ENCODE measurements around the gene HHIPL1.

Gene HHIPL1

DNA sequence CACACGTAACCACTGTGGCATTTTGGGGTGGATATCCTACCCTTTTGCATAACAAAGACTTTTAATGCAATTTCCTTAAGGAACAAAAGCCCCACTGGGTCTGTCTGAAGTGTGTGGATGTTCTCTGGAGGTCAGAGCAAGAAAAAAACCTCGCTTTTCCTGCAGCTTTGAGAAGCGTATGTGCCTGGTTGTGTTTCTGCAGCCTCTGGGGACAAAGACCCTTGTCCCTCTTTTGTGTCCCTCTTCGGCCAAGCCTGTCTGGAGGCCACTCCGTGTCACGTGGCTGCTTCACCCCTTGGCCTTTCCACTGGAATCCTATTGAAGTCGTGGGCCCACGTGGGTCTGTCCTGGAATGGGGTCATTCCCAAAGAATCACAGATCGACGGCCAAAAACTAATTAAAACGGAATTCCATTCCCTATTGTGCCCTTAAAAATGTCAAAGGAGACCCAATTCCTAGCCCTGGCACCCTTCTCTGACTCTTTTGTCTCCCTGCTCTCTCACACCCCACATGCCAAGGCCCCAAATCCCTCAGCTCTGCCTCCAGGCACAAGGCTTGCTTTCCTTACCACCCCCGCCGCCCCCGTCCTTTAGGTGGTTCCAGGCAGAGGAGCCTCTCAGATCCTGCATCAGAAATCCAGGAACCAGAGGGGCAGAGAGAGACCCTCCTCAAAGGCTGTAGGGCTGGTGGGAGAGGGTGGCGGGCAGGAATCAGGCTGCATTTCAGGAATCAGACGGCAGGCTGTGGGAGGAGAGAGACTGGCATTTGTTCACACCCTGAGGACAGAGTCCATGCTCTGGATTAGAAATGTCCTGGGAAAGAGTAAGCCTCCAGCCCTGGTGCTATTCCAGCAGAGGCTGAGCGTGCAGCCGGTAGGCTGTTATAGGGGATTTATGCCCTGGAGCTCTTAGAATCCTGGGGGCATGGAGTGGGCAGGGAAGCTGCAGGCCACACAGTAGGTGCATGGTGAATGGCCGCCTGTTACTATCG, 26.6 kb downstream of the HHIPL1 start:
- TF ChIP-seq CTCF (IDR thresholded peaks at IDR 0.05; ENCODE audit: low read depth, low read length) (no peak), EZH2phosphoT487 (IDR thresholded peaks at IDR 0.05; ENCODE audit: low read depth) (no peak)
- Histone ChIP-seq H3K9ac (ENCODE audit: low read length) (no peak overlapping the region), H3K79me2 (ENCODE audit: low read length) (no peaks in the 10 kb centered on the region), H2AFZ (ENCODE audit: low read depth, low read length) (no peak overlapping the region), H3K36me3 (replicated peaks; ENCODE audit: low read depth, low read length) (no peaks in the 10 kb centered on the region), H3K27ac (ENCODE audit: low read length) (no peak overlapping the region), H3K27me3 (ENCODE audit: low read depth, low read length) (no peaks in the 10 kb centered on the region), H3K4me1 (ENCODE audit: low read length) (peaks cover 28% of the 10 kb centered on the region), H4K20me1 (ENCODE audit: insufficient read depth, low read length) (no peaks in the 10 kb centered on the region), H3K9me3 (ENCODE audit: insufficient read depth, low read length) (no peaks in the 10 kb centered on the region), H3K4me3 (ENCODE audit: low read length) (no peak overlapping the region), H3K4me2 (ENCODE audit: low read length) (no peak overlapping the region)

DNA sequence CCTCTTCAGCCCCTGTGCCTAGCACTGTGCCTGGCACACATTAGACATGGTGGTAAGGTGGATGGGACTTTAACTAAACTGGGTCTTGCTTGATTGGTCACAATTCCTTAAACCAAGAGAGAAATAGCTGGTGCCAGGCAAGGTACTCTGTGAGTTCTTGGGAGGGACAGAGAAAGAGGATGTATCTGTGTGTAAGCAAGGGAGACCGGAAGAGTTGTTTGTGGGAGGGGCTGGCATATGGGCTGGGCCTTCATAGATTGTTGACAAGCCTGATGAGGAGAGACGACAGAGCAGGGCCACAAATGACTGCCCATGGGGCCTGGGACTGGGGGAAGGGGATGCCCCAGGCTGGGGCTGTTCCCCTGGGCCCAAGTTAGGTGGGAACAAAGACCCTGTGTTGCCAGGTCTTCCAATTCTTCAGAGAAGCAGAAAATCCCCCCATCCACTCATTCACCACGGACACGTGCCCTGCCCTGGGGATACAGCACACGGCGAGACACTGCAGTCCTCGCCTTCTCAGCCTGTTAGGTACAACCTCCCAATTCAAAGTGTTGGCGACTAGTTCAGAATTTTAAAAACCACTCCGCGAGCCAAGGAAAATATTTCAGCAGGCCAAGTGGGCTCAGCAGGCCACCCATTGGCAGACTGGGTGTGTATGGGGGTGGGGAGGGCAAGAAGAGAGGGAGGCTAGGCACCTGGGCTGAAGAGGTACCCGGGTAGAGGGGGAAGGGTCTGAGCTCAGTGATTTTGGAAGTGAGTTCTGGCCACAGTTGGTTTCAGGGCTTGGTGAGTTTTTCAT, 27.8 kb downstream of the HHIPL1 start:
- peak overlapping the region; percentile 28; the same call in 1 of the 2 replicates for H3K4me2 ChIP-seq (ENCODE audit: low read length)
- no peaks in the 10 kb centered on the region for H3K79me2 ChIP-seq (ENCODE audit: low read length)
- peak overlapping the region; percentile 41 for H3K27ac ChIP-seq (ENCODE audit: low read length)
- H3K4me1 ChIP-seq (ENCODE audit: low read length): peaks cover 16% of the 10 kb centered on the region
- H3K36me3 ChIP-seq (replicated peaks; ENCODE audit: low read depth, low read length): no peaks in the 10 kb centered on the region
- H4K20me1 ChIP-seq (ENCODE audit: insufficient read depth, low read length): no peaks in the 10 kb centered on the region
- H3K9ac ChIP-seq (ENCODE audit: low read length): no peak overlapping the region
- no peak for TF ChIP-seq CTCF (IDR thresholded peaks at IDR 0.05; ENCODE audit: low read depth, low read length)
- no peak for TF ChIP-seq EZH2phosphoT487 (IDR thresholded peaks at IDR 0.05; ENCODE audit: low read depth)
- peak overlapping the region; percentile 65; the same call in 1 of the 2 replicates for H2AFZ ChIP-seq (ENCODE audit: low read depth, low read length)
- H3K27me3 ChIP-seq (ENCODE audit: low read depth, low read length): no peaks in the 10 kb centered on the region
- no peak overlapping the region for H3K4me3 ChIP-seq (ENCODE audit: low read length)
- H3K9me3 ChIP-seq (ENCODE audit: insufficient read depth, low read length): no peaks in the 10 kb centered on the region

DNA sequence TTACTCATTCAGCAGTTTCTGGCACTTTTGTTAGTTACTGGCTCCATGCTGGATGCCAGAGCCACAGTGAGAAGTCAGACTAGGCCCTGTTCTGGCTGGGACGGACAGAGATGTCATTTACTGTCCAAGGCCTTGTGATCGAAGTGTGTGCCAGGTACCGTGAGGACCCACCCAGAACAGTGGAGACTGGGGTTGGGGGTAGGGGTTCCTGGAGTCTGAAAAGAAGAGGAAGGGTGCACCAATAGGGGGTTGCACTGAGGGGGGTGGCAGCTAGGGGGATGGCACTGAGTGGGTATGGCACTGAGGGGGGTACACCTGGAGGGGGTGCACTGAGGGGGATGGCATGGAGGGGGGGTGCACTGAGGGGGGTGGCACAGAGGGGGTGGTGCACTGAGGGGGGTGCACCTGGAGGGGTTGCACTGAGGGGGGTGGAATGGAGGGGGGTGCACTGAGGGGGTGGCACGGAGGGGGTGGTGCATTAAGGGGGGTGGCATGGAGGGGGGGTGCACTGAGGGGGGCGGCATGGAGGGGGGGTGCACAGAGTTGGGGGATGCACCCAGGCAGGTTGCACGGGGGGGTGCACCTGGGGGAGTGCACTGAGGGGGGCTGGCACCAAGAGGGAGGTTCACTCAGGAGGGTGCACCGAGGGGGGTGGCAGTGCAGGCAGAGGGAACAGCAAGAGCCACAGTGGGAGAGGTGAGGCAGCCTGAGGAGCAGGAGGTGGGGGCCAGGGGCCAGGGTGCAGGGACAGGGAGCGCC, 28.6 kb downstream of the HHIPL1 start:
- Histone ChIP-seq H3K4me3 (ENCODE audit: low read length) (no peak overlapping the region), H3K36me3 (replicated peaks; ENCODE audit: low read depth, low read length) (no peaks in the 10 kb centered on the region), H3K27ac (ENCODE audit: low read length) (peak overlapping the region; percentile 41), H3K4me1 (ENCODE audit: low read length) (peaks cover 12% of the 10 kb centered on the region), H3K9ac (ENCODE audit: low read length) (no peak overlapping the region), H3K9me3 (ENCODE audit: insufficient read depth, low read length) (no peaks in the 10 kb centered on the region), H3K4me2 (ENCODE audit: low read length) (peak overlapping the region; percentile 28; the same call in 1 of the 2 replicates), H2AFZ (ENCODE audit: low read depth, low read length) (peak overlapping the region; percentile 65; the same call in 1 of the 2 replicates), H3K79me2 (ENCODE audit: low read length) (no peaks in the 10 kb centered on the region), H4K20me1 (ENCODE audit: insufficient read depth, low read length) (no peaks in the 10 kb centered on the region), H3K27me3 (ENCODE audit: low read depth, low read length) (no peaks in the 10 kb centered on the region)
- TF ChIP-seq EZH2phosphoT487 (IDR thresholded peaks at IDR 0.05; ENCODE audit: low read depth): no peak
- no peak for TF ChIP-seq CTCF (IDR thresholded peaks at IDR 0.05; ENCODE audit: low read depth, low read length)

Measured in OCI-LY3 (cell line).